K562 (cell line): ENCODE measurements around the gene TFAP2E. TPM values are rescaled to one million over a fixed set of nuclear protein-coding genes. Genes with fewer than 3 reads are reported as not detected.

Source experiments
- ARID1B ChIP-seq: fragments of 450-650 bp; IDR thresholded peaks from 2 replicates; pipeline ENCODE4 v1.6.1; 2016; ENCODE audit warnings: antibody characterized with exemption, mild to moderate bottlenecking, inconsistent platforms
- CBFA2T2 ChIP-seq: fragments of 450-650 bp; conservative IDR thresholded peaks from 2 replicates; pipeline ENCODE4 v1.6.1; 2017; ENCODE audit warnings: mild to moderate bottlenecking
- CBFA2T3 ChIP-seq: fragments of 450-650 bp; IDR thresholded peaks from 2 replicates; pipeline ENCODE4 v1.6.1; 2017
- MGA ChIP-seq: fragments of 450-650 bp; IDR thresholded peaks from 2 replicates; pipeline ENCODE4 v1.6.1; 2016; ENCODE audit warnings: mild to moderate bottlenecking, moderate library complexity
- TAL1 ChIP-seq: fragments of 450-650 bp; IDR thresholded peaks from 2 replicates; pipeline ENCODE4 v1.6.1; 2016; ENCODE audit warnings: mild to moderate bottlenecking
- YY1 ChIP-seq, 3 experiments: IDR thresholded peaks; 2 replicates each; pipeline ENCODE4 v1.6.1; 2011; ENCODE audit warnings: low read length in 2 of 3, mild to moderate bottlenecking in 2 of 3, moderate library complexity in 2 of 3, borderline replicate concordance in 1 of 3, control low read depth in 1 of 3, low read depth in 1 of 3; ENCODE audit not compliant: insufficient read depth in 3 of 3, insufficient replicate concordance in 2 of 3, control insufficient read depth in 1 of 3, insufficient read length in 1 of 3; ENCODE audit errors: extremely low read depth in 1 of 3
- ZNF592 ChIP-seq: fragments of 450-650 bp; IDR thresholded peaks from 2 replicates; pipeline ENCODE4 v1.6.1; 2017; ENCODE audit warnings: antibody characterized with exemption, mild to moderate bottlenecking
- polyA plus RNA-seq, 8 experiments: library from polyadenylated mRNA; depleted of rRNA in 4 of 8; stranded (reverse) in 5 of 8; unstranded in 3 of 8; fragments of >200 nt; fragmentation: Nextera tagmentation in 2 of 8; fragmentation: Illumina TruSeq in 1 of 8; extraction: Ambion mirVana in 2 of 8; extraction: Trizol in 1 of 8; gene quantifications; 2 replicates each; pipeline versions ENCODE4 v1.2.1 to v1.2.3, GENCODE V29; 2011 to 2014; ENCODE audit warnings: inconsistent platforms in 1 of 8, missing spikeins in 1 of 8
- total RNA-seq, 7 experiments: library from RNA; depleted of rRNA in 6 of 7; stranded (reverse); fragments of >200 nt in 6 of 7; fragmentation: Illumina TruSeq in 2 of 7; extraction: Trizol in 2 of 7; gene quantifications; 2 replicates each; pipeline versions ENCODE4 v1.2.1 to v1.2.3, GENCODE V29; 2011 to 2021; ENCODE audit warnings: low replicate concordance in 1 of 7

The TFAP2E gene
- total and polyA plus RNA-seq, 9 of the 15 experiments (the other 6 are each of a cell fraction or from before 2014, with no cell fraction given) = 0.03 to 0.11 (median 0.07) TPM; not detected in 4

GRCh38 chr1:35533586-35533985 lies 39.5 kb upstream of the TFAP2E start (continued):
- TF ChIP-seq MGA = peak; percentile 73
- 0 out of 2 replicates have a peak, but pooled peaks have one; percentile 22 for TF ChIP-seq ZNF592
- peak; percentile 53 for TF ChIP-seq CBFA2T2
- TF ChIP-seq CBFA2T3 = peak; percentile 81
- peak; percentile 37; the same call in 1 of the 2 replicates for TF ChIP-seq TAL1
- peak in 2 of 3 experiments; percentile 49 to 91 for TF ChIP-seq YY1 (IDR thresholded peaks at IDR 0.05; ENCODE audit: borderline replicate concordance in 1 of 3, control insufficient read depth in 1 of 3, extremely low read depth in 1 of 3, insufficient read depth in 3 of 3, insufficient read length in 1 of 3, insufficient replicate concordance in 2 of 3, low read depth in 1 of 3, low read length in 2 of 3)
- TF ChIP-seq ARID1B = peak; percentile 49
